ENCODE results near the gene UBE3D.

Gene UBE3D

DNA sequence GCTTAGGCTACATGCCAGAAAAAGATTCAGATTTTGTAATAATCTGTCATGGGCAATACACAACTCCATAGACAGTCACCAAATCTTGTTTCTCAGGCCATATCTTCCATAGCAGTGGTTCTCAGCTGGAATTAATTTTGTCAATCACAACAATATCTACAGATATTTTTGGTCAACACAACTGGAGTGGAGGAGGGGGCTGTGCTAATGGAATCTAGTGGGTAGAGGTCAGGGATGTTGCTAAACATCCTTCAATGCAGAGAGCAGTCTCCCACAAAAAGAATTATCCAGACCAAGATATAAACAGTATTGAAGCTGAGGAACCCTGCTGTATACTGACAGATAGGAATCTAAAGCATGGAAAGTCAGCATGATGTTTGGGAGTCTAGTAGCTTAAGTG lies 174.6 kb downstream of the UBE3D start:
- Histone ChIP-seq H3K4me2 (ENCODE audit: low read length, poor library complexity, severe bottlenecking) (no peak overlapping the region), H3K79me1 (replicated peaks; ENCODE audit: low read length, poor library complexity, severe bottlenecking) (no peaks in the 10 kb centered on the region), H3K27me3 (ENCODE audit: control insufficient read depth in 1 of 2, insufficient read depth in 1 of 2, low read length in 2 of 2) (no peaks in the 10 kb centered on the region), H3K9ac (ENCODE audit: low read length) (no peak overlapping the region), H2AFZ (ENCODE audit: low read depth, low read length) (no peak overlapping the region), H3K4ac (ENCODE audit: low read depth in 1 of 2, low read length in 2 of 2) (no peak overlapping the region), H3K4me3 (ENCODE audit: insufficient read depth in 1 of 2, low read depth in 1 of 2, low read length in 2 of 2) (no peak overlapping the region), H3K4me1 (ENCODE audit: control insufficient read depth, insufficient read depth, low read depth, low read length) (no peaks in the 10 kb centered on the region), H2BK12ac (ENCODE audit: low read length in 2 of 2) (no peak overlapping the region), H3K27ac (ENCODE audit: low read length, poor library complexity, severe bottlenecking) (no peak overlapping the region), H3K23ac (ENCODE audit: low read length in 2 of 2) (no peak overlapping the region), H2BK5ac (ENCODE audit: low read depth, low read length, poor library complexity, severe bottlenecking) (no peak overlapping the region), H2AK5ac (ENCODE audit: low read length, severe bottlenecking) (no peak overlapping the region), H4K91ac (ENCODE audit: low read length) (no peak overlapping the region), H3K14ac (ENCODE audit: low read length in 2 of 2) (no peak overlapping the region), H4K8ac (ENCODE audit: low read length) (no peak overlapping the region), H2BK120ac (ENCODE audit: low read depth, low read length) (no peak overlapping the region), H3K18ac (ENCODE audit: low read depth in 1 of 2, low read length in 2 of 2) (no peak overlapping the region), H3K9me3 (ENCODE audit: control insufficient read depth, low read length) (no peaks in the 10 kb centered on the region), H2BK15ac (ENCODE audit: low read depth, poor library complexity, severe bottlenecking) (no peak overlapping the region), H3K36me3 (ENCODE audit: control insufficient read depth in 1 of 2, insufficient read depth in 2 of 2, low read depth in 1 of 2, low read length in 2 of 2) (peaks cover 0 to 3% of the 10 kb centered on the region in 2 experiments)
- DNase-seq = no peak

DNA sequence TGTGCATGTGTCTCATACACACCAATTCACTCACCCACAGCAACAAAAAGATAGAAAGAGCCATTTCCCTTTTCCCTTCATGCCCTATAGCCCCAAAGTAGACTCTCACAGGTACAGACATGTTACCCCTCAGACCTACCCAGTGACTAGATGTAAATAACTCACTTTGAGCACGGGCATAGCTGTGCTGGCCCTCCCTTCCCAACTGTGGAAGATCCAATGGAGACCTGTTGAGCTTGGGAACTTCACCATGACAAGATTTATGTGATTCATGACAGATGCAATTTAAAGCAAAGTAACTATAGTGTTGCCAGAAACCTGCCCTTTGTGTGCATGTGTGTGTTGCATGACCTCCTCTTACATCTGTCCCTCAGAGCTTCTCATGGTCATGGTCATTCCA lies 175.4 kb downstream of the UBE3D start:
- H3K79me1 ChIP-seq (replicated peaks; ENCODE audit: low read length, poor library complexity, severe bottlenecking) = no peaks in the 10 kb centered on the region
- no peak overlapping the region for H2BK12ac ChIP-seq (ENCODE audit: low read length in 2 of 2)
- peaks cover 0 to 3% of the 10 kb centered on the region in 2 experiments for H3K36me3 ChIP-seq (ENCODE audit: control insufficient read depth in 1 of 2, insufficient read depth in 2 of 2, low read depth in 1 of 2, low read length in 2 of 2)
- H3K4me2 ChIP-seq (ENCODE audit: low read length, poor library complexity, severe bottlenecking) = no peak overlapping the region
- no peak overlapping the region for H3K14ac ChIP-seq (ENCODE audit: low read length in 2 of 2)
- H3K4me3 ChIP-seq (ENCODE audit: insufficient read depth in 1 of 2, low read depth in 1 of 2, low read length in 2 of 2) = no peak overlapping the region
- H3K23ac ChIP-seq (ENCODE audit: low read length in 2 of 2) = no peak overlapping the region
- no peak overlapping the region for H3K9ac ChIP-seq (ENCODE audit: low read length)
- H3K27ac ChIP-seq (ENCODE audit: low read length, poor library complexity, severe bottlenecking) = no peak overlapping the region
- no peak overlapping the region for H2BK5ac ChIP-seq (ENCODE audit: low read depth, low read length, poor library complexity, severe bottlenecking)
- no peak overlapping the region for H3K4ac ChIP-seq (ENCODE audit: low read depth in 1 of 2, low read length in 2 of 2)
- no peak overlapping the region for H2AFZ ChIP-seq (ENCODE audit: low read depth, low read length)
- 92% methylated on average over 1 of the region's 1 CpG for WGBS
- H3K27me3 ChIP-seq (ENCODE audit: control insufficient read depth in 1 of 2, insufficient read depth in 1 of 2, low read length in 2 of 2) = no peaks in the 10 kb centered on the region
- no peak overlapping the region for H4K91ac ChIP-seq (ENCODE audit: low read length)
- no peaks in the 10 kb centered on the region for H3K9me3 ChIP-seq (ENCODE audit: control insufficient read depth, low read length)
- no peak overlapping the region for H4K8ac ChIP-seq (ENCODE audit: low read length)
- no peaks in the 10 kb centered on the region for H3K4me1 ChIP-seq (ENCODE audit: control insufficient read depth, insufficient read depth, low read depth, low read length)
- no peak overlapping the region for H2BK120ac ChIP-seq (ENCODE audit: low read depth, low read length)
- no peak overlapping the region for H2AK5ac ChIP-seq (ENCODE audit: low read length, severe bottlenecking)
- no peak overlapping the region for H3K18ac ChIP-seq (ENCODE audit: low read depth in 1 of 2, low read length in 2 of 2)
- no peak overlapping the region for H2BK15ac ChIP-seq (ENCODE audit: low read depth, poor library complexity, severe bottlenecking)
- no peak for DNase-seq

DNA sequence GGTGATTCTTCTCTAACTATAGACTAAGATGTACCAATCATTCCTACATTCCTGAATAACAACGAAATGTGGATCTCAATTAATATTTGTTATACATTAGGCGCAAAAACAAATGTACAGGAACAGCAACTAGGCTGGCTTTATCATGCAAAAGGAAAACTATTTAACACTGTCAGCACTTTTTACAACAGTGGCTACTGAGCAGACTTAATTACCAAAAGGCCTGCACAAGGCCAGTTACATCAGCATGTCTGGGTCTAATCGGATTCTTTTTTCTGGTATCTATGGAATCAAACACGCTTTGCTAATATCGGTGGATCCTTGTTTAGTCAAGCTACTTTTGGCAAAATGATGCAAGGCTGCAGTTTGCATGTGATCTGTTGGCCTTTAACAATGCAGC lies 176.5 kb downstream of the UBE3D start:
- H4K91ac ChIP-seq (ENCODE audit: low read length) = no peak overlapping the region
- 96% methylated on average over 5 of the region's 5 CpGs for WGBS
- H2BK15ac ChIP-seq (ENCODE audit: low read depth, poor library complexity, severe bottlenecking) = no peak overlapping the region

DNA sequence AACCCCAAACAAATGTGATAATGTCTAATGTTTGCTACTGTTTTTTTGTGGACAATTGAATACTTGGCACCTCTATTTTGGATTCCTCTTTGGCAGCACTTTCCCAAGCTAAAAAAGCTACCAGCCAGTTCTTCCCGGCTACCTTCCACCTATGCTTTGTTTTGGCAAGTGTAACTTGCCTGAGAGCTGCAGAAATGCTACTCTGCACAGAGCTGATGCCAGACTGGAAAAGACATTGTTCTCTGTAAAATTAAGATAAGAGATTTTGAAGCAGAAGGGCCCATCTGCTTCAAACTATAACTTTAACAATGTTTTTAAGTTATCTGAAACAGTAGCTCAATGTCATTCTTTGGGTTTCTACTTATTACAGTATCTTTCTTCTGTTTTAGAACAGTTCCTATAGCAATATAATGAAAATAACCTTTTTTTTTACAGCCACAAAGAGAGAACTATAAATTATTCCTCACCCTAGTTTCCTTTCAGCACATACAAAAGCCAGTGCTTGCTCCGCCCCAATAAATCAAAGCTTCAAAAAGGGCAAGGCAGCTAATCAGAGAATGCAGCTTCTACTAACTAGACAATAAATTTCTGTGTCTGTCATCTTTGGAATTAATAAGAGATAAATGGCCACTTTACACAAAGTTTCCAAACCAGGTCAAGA lies 183.1 kb downstream of the UBE3D start:
- Histone ChIP-seq H3K18ac (ENCODE audit: low read depth in 1 of 2, low read length in 2 of 2) (no peak overlapping the region), H3K4me2 (ENCODE audit: low read length, poor library complexity, severe bottlenecking) (no peak overlapping the region), H3K27ac (ENCODE audit: low read length, poor library complexity, severe bottlenecking) (no peak overlapping the region), H3K9me3 (ENCODE audit: control insufficient read depth, low read length) (no peaks in the 10 kb centered on the region), H3K27me3 (ENCODE audit: control insufficient read depth in 1 of 2, insufficient read depth in 1 of 2, low read length in 2 of 2) (peaks cover 0 to 3% of the 10 kb centered on the region in 2 experiments), H2BK5ac (ENCODE audit: low read depth, low read length, poor library complexity, severe bottlenecking) (no peak overlapping the region), H3K9ac (ENCODE audit: low read length) (no peak overlapping the region), H3K14ac (ENCODE audit: low read length in 2 of 2) (no peak overlapping the region), H3K4ac (ENCODE audit: low read depth in 1 of 2, low read length in 2 of 2) (no peak overlapping the region), H3K36me3 (ENCODE audit: control insufficient read depth in 1 of 2, insufficient read depth in 2 of 2, low read depth in 1 of 2, low read length in 2 of 2) (no peaks in the 10 kb centered on the region), H3K23ac (ENCODE audit: low read length in 2 of 2) (no peak overlapping the region), H4K91ac (ENCODE audit: low read length) (no peak overlapping the region), H3K79me1 (replicated peaks; ENCODE audit: low read length, poor library complexity, severe bottlenecking) (no peaks in the 10 kb centered on the region), H2BK15ac (ENCODE audit: low read depth, poor library complexity, severe bottlenecking) (no peak overlapping the region), H2AFZ (ENCODE audit: low read depth, low read length) (no peak overlapping the region), H3K4me1 (ENCODE audit: control insufficient read depth, insufficient read depth, low read depth, low read length) (peaks cover 8% of the 10 kb centered on the region), H2AK5ac (ENCODE audit: low read length, severe bottlenecking) (peak overlapping the region; percentile 55), H2BK120ac (ENCODE audit: low read depth, low read length) (no peak overlapping the region), H2BK12ac (ENCODE audit: low read length in 2 of 2) (no peak overlapping the region), H3K4me3 (ENCODE audit: insufficient read depth in 1 of 2, low read depth in 1 of 2, low read length in 2 of 2) (no peak overlapping the region), H4K8ac (ENCODE audit: low read length) (no peak overlapping the region)
- WGBS = 100% methylated on average over 2 of the region's 2 CpGs
- no peak for DNase-seq

More for the DNA sequence above, 176.5 kb downstream of the UBE3D start:
- no peaks in the 10 kb centered on the region for H3K27me3 ChIP-seq (ENCODE audit: control insufficient read depth in 1 of 2, insufficient read depth in 1 of 2, low read length in 2 of 2)
- no peak overlapping the region for H3K4me3 ChIP-seq (ENCODE audit: insufficient read depth in 1 of 2, low read depth in 1 of 2, low read length in 2 of 2)
- H4K8ac ChIP-seq (ENCODE audit: low read length) = no peak overlapping the region
- no peak overlapping the region for H2AFZ ChIP-seq (ENCODE audit: low read depth, low read length)
- H3K23ac ChIP-seq (ENCODE audit: low read length in 2 of 2) = no peak overlapping the region
- H3K36me3 ChIP-seq (ENCODE audit: control insufficient read depth in 1 of 2, insufficient read depth in 2 of 2, low read depth in 1 of 2, low read length in 2 of 2) = peaks cover 0 to 3% of the 10 kb centered on the region in 2 experiments
- no peak overlapping the region for H2BK12ac ChIP-seq (ENCODE audit: low read length in 2 of 2)
- H3K79me1 ChIP-seq (replicated peaks; ENCODE audit: low read length, poor library complexity, severe bottlenecking) = no peaks in the 10 kb centered on the region
- H3K18ac ChIP-seq (ENCODE audit: low read depth in 1 of 2, low read length in 2 of 2) = no peak overlapping the region
- H2BK5ac ChIP-seq (ENCODE audit: low read depth, low read length, poor library complexity, severe bottlenecking) = no peak overlapping the region
- no peak overlapping the region for H3K27ac ChIP-seq (ENCODE audit: low read length, poor library complexity, severe bottlenecking)
- DNase-seq = no peak
- no peak overlapping the region for H3K4ac ChIP-seq (ENCODE audit: low read depth in 1 of 2, low read length in 2 of 2)
- H3K9me3 ChIP-seq (ENCODE audit: control insufficient read depth, low read length) = no peaks in the 10 kb centered on the region
- no peak overlapping the region for H3K14ac ChIP-seq (ENCODE audit: low read length in 2 of 2)
- H2BK120ac ChIP-seq (ENCODE audit: low read depth, low read length) = no peak overlapping the region
- no peaks in the 10 kb centered on the region for H3K4me1 ChIP-seq (ENCODE audit: control insufficient read depth, insufficient read depth, low read depth, low read length)
- no peak overlapping the region for H3K9ac ChIP-seq (ENCODE audit: low read length)
- H3K4me2 ChIP-seq (ENCODE audit: low read length, poor library complexity, severe bottlenecking) = no peak overlapping the region
- no peak overlapping the region for H2AK5ac ChIP-seq (ENCODE audit: low read length, severe bottlenecking)

Data from mesenchymal stem cell (in vitro differentiated cells and primary cell).